ENCODE measurements around the gene BCORL1.

GRCh38 chrX:130085551-130086446, 103.4 kb downstream of the BCORL1 start:
- TF ChIP-seq EZH2 (IDR thresholded peaks at IDR 0.05; ENCODE audit: borderline replicate concordance, insufficient read depth, low read depth, low read length, poor library complexity, severe bottlenecking) (no peak), CTCF (IDR thresholded peaks at IDR 0.05) (no peak)

Measured in B cell (primary cell).